Activated naive CD4-positive, alpha-beta T cell treated with anti-CD3 and anti-CD28 coated beads, Interleukin-2, amount 10 ng/mL, durations not matched to agents 5 hours and 36 hours (primary cell): Measurements from ENCODE around the gene INTS7. TPM values are rescaled to one million over a fixed set of nuclear protein-coding genes. Genes with fewer than 3 reads are reported as not detected.

ENCODE experiments used
- microRNA-seq: library from miRNA; unstranded; fragments of <30 nt; microRNA quantifications from one replicate; pipeline ENCODE4 v1.2.0, GENCODE V29; 2022; ENCODE audit warnings: borderline microRNAs expressed, borderline replicate concordance
- total RNA-seq, 2 experiments: library from RNA; stranded (reverse); gene quantifications; one replicate each; pipeline ENCODE4 v1.2.3, GENCODE V29; 2021

The INTS7 gene
- 10 to 100 TPM; 25.6 to 26.1 TPM for total RNA-seq

GRCh38 chr1:212035123-212035834 lies at the start of gene INTS7, which contains the start of gene DTL:
TSS of gene INTS7 (minus strand) at chr1:212035557. CDS start at chr1:212035437, 120 bp downstream.
TSS of gene DTL (plus strand) at chr1:212035748. CDS start at chr1:212035891, 143 bp downstream.

Small RNAs within 50 kb of the gene (microRNA-seq; reads per million reads assigned to microRNA genes)
- not detected for gene MIR3122

Other genes with a start within 250 kb of the INTS7 start
- gene LPGAT1, start 204.8 kb downstream of the INTS7 start, total RNA-seq = 10 to 100 TPM; 76.1 to 81.0 TPM
- gene DTL, start 191 bp upstream of the INTS7 start, total RNA-seq = 10 to 100 TPM; 43.7 to 44.8 TPM
- gene PPP2R5A, start 249.9 kb upstream of the INTS7 start, total RNA-seq = 10 to 100 TPM; 82.2 to 85.9 TPM